ENCODE data around the gene SLIT1.

SLIT1 gene

DNA sequence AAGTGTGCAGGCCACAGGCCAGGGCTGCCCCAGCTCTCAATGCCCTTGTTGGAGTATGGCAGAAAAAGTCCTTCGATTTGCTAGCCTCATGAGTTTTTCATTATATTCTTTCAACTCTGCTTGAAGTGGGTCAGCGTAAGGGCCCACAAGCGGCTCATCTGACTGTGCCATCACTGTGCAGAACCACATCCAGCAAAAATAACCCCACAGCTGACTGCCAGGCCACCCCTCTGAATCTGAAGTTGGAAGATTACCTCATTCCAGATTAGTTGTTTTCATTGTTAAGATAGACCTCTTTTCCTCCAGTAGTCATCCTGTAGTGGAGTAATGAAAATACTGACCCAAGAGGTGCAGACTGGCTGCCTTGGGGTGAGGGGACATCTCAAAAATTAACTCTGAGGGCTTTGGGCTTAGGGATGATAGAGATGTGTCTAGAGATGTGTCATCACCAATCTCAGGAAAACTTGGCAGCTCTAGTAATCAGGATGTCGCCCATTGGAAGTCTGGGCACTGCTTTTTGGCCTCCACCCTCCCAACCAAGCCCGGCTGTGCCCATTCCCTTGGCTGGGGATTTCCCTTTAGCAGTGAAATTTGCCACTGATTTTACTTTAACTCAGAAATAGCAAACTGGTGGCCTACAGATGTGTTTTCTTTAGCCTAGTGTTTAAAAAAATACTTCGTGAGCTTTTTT is 189.3 kb downstream of the SLIT1 start:
- no peak overlapping the region for H3K4me2 ChIP-seq (ENCODE audit: low read depth, low read length, poor library complexity, severe bottlenecking)
- H3K36me3 ChIP-seq (ENCODE audit: low read length), result no peaks in the 10 kb centered on the region
- no peaks in the 10 kb centered on the region for H3K9me2 ChIP-seq (replicated peaks; ENCODE audit: insufficient read depth, low read length)
- H3K9me3 ChIP-seq (ENCODE audit: insufficient read depth, low read length), result no peaks in the 10 kb centered on the region
- H3K4me3 ChIP-seq (ENCODE audit: insufficient read depth, low read length, poor library complexity, severe bottlenecking), result no peak overlapping the region
- H4K20me1 ChIP-seq (ENCODE audit: low read depth, low read length), result no peaks in the 10 kb centered on the region
- H3K9ac ChIP-seq (ENCODE audit: low read length), result no peak overlapping the region
- no peaks in the 10 kb centered on the region for H3K27me3 ChIP-seq (ENCODE audit: low read length)
- TF ChIP-seq, protein P1, sequence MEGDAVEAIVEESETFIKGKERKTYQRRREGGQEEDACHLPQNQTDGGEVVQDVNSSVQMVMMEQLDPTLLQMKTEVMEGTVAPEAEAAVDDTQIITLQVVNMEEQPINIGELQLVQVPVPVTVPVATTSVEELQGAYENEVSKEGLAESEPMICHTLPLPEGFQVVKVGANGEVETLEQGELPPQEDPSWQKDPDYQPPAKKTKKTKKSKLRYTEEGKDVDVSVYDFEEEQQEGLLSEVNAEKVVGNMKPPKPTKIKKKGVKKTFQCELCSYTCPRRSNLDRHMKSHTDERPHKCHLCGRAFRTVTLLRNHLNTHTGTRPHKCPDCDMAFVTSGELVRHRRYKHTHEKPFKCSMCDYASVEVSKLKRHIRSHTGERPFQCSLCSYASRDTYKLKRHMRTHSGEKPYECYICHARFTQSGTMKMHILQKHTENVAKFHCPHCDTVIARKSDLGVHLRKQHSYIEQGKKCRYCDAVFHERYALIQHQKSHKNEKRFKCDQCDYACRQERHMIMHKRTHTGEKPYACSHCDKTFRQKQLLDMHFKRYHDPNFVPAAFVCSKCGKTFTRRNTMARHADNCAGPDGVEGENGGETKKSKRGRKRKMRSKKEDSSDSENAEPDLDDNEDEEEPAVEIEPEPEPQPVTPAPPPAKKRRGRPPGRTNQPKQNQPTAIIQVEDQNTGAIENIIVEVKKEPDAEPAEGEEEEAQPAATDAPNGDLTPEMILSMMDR (IDR thresholded peaks at IDR 0.05; ENCODE audit: insufficient read depth, low read length, poor library complexity, severe bottlenecking), result no peak
- TF ChIP-seq EZH2phosphoT487 (conservative IDR thresholded peaks at IDR 0.05; ENCODE audit: low read length), result no peak
- H2AFZ ChIP-seq (ENCODE audit: low read depth, low read length, severe bottlenecking), result no peak overlapping the region
- no peak overlapping the region for H3K27ac ChIP-seq (ENCODE audit: low read depth, low read length)
- no peaks in the 10 kb centered on the region for H3K79me2 ChIP-seq (ENCODE audit: insufficient read depth, low read length)
- no peaks in the 10 kb centered on the region for H3F3A ChIP-seq (ENCODE audit: insufficient read depth)

DNA sequence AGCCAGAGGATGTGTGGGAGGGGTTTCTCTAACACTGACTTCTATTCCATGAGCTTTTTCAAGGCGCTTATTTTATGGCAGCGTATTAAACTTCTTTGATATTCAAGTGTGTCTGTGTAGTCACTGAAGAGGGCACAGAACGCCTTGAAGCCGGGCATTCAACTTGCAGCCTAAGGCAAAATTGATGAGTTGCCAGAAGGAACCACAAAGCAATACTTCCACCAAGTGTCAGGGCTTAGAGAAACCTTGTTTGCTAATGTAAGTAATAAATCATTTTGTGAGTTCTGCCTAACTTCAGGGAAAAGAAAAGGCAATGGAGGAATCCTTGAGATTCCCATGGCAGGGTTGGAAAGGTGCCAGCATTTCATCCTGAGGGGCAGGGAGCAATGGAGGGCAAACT is 189.9 kb downstream of the SLIT1 start:
- H4K20me1 ChIP-seq (ENCODE audit: low read depth, low read length), result no peaks in the 10 kb centered on the region
- H3K4me3 ChIP-seq (ENCODE audit: insufficient read depth, low read length, poor library complexity, severe bottlenecking), result no peak overlapping the region
- H3K9ac ChIP-seq (ENCODE audit: low read length), result no peak overlapping the region
- H3K4me2 ChIP-seq (ENCODE audit: low read depth, low read length, poor library complexity, severe bottlenecking), result no peak overlapping the region
- H2AFZ ChIP-seq (ENCODE audit: low read depth, low read length, severe bottlenecking), result no peak overlapping the region
- H3F3A ChIP-seq (ENCODE audit: insufficient read depth), result no peaks in the 10 kb centered on the region
- no peaks in the 10 kb centered on the region for H3K27me3 ChIP-seq (ENCODE audit: low read length)
- TF ChIP-seq, protein P1 (IDR thresholded peaks at IDR 0.05; ENCODE audit: insufficient read depth, low read length, poor library complexity, severe bottlenecking), result no peak
- no peak for TF ChIP-seq EZH2phosphoT487 (conservative IDR thresholded peaks at IDR 0.05; ENCODE audit: low read length)
- H3K36me3 ChIP-seq (ENCODE audit: low read length), result no peaks in the 10 kb centered on the region
- no peaks in the 10 kb centered on the region for H3K9me3 ChIP-seq (ENCODE audit: insufficient read depth, low read length)
- no peaks in the 10 kb centered on the region for H3K79me2 ChIP-seq (ENCODE audit: insufficient read depth, low read length)
- no peak overlapping the region for H3K27ac ChIP-seq (ENCODE audit: low read depth, low read length)
- H3K9me2 ChIP-seq (replicated peaks; ENCODE audit: insufficient read depth, low read length), result no peaks in the 10 kb centered on the region

DNA sequence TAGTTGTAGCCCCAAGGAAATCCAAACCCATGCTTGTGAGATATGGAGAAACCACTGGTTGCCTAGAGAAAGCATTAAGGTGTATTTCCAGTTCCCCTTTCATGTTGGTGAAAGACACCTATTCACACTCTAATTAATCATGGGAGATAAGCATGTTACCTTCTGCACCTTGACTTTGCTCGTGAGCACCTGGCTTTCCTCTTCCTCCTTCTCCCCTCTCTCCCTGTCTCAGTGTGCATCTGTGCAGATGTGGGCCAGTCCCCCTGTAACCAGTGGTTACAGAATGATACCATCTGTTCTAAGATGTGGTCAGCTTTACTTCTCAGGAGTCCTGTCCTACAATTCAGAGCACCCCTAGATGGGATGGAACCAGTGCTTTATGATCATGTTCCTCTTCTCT is 193.0 kb downstream of the SLIT1 start:
- H3K27me3 ChIP-seq (ENCODE audit: low read length), result no peaks in the 10 kb centered on the region
- no peaks in the 10 kb centered on the region for H3F3A ChIP-seq (ENCODE audit: insufficient read depth)
- TF ChIP-seq, protein P1 (IDR thresholded peaks at IDR 0.05; ENCODE audit: insufficient read depth, low read length, poor library complexity, severe bottlenecking), result no peak
- no peak for TF ChIP-seq EZH2phosphoT487 (conservative IDR thresholded peaks at IDR 0.05; ENCODE audit: low read length)
- no peak overlapping the region for H3K4me3 ChIP-seq (ENCODE audit: insufficient read depth, low read length, poor library complexity, severe bottlenecking)
- no peak overlapping the region for H2AFZ ChIP-seq (ENCODE audit: low read depth, low read length, severe bottlenecking)
- H3K9me2 ChIP-seq (replicated peaks; ENCODE audit: insufficient read depth, low read length), result no peaks in the 10 kb centered on the region
- H4K20me1 ChIP-seq (ENCODE audit: low read depth, low read length), result no peaks in the 10 kb centered on the region
- H3K79me2 ChIP-seq (ENCODE audit: insufficient read depth, low read length), result no peaks in the 10 kb centered on the region
- no peaks in the 10 kb centered on the region for H3K36me3 ChIP-seq (ENCODE audit: low read length)
- no peak overlapping the region for H3K27ac ChIP-seq (ENCODE audit: low read depth, low read length)
- H3K9me3 ChIP-seq (ENCODE audit: insufficient read depth, low read length), result no peaks in the 10 kb centered on the region
- H3K9ac ChIP-seq (ENCODE audit: low read length), result no peak overlapping the region
- H3K4me2 ChIP-seq (ENCODE audit: low read depth, low read length, poor library complexity, severe bottlenecking), result no peak overlapping the region

Data from SU-DHL-6 (cell line).